K562 (cell line): Measurements from ENCODE around the gene ZNF433.

Source experiments
- CTCF ChIP-seq, 3 experiments: IDR thresholded peaks in 2 of 3; conservative IDR thresholded peaks in 1 of 3; 2 replicates each; pipeline ENCODE4 v1.5.1; 2011 to 2012; ENCODE audit warnings: low read length in 3 of 3, mild to moderate bottlenecking in 3 of 3, control low read depth in 2 of 3, improper control_type of control experiment in 1 of 3, inconsistent platforms in 1 of 3, low read depth in 1 of 3, mixed read lengths in 1 of 3, moderate library complexity in 1 of 3; ENCODE audit not compliant: insufficient read depth in 2 of 3
- POLR2A ChIP-seq: fragments of 450-650 bp; conservative IDR thresholded peaks from 2 replicates; pipeline ENCODE4 v1.6.1; 2016
- ZFX ChIP-seq: sonication (generic); formaldehyde crosslinking; IDR thresholded peaks from 2 replicates; pipeline ENCODE4 v1.8.0; 2022; ENCODE audit warnings: mild to moderate bottlenecking, missing genetic modification reagents, moderate library complexity

DNA sequence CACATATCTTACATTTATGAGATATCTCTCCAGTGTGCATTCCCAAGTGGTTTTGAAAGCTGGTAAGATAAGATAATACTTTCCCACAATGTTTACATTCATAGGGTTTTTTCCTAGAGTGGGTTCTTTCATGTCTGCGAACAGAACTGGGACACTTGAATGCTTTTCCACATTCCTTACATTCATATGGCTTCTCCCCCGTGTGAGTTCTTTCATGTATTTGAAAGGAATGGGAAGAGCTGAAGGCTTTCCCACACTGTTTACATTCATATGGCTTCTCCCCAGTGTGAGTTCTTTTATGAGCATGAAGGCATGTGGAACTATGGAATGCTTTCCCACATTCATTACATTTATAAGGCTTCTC is 19.7 kb downstream of the ZNF433 start:
- TF ChIP-seq ZFX (CRISPR knock-in tag) = no peak
- no peak for TF ChIP-seq CTCF (IDR thresholded peaks at IDR 0.05 in 2 of 3, conservative IDR thresholded peaks at IDR 0.05 in 1 of 3; ENCODE audit: insufficient read depth in 2 of 3, low read depth in 1 of 3, low read length in 3 of 3)
- TF ChIP-seq POLR2A = no peak
